SK-N-SH (cell line): ENCODE results near the gene INPP5J. TPM values are rescaled to one million over a fixed set of nuclear protein-coding genes. Genes with fewer than 3 reads are reported as not detected.

Source experiments
- CTCF ChIA-PET: fragments of 300-600, 350-600 bp; formaldehyde crosslinking; extraction: SDS; loops from one replicate; lab custom pipeline; 2021; lab: Yijun Ruan, JAX
- POLR2A ChIA-PET: fragments of 350-600 bp; sonication (Branson Sonifier 250); formaldehyde crosslinking; extraction: SDS; loops from one replicate; lab custom pipeline; 2020; ENCODE audit warnings: antibody characterized with exemption, inconsistent platforms; lab: Yijun Ruan, JAX
- DNase-seq: peaks from one replicate; pipeline ENCODE4 v3.0.0; 2012
- H2AFZ ChIP-seq: fragments of 200-600 bp; sonication (generic); 2 replicates; pipeline ENCODE4 v1.8.1; 2016; ENCODE audit warnings: antibody characterized with exemption, mild to moderate bottlenecking, low read depth
- H3F3A ChIP-seq: fragments of 200-600 bp; sonication (generic); replicated peaks from 2 replicates; pipeline ENCODE3; 2016; ENCODE audit warnings: antibody characterized with exemption, mild to moderate bottlenecking; ENCODE audit not compliant: insufficient read depth
- H3K27ac ChIP-seq, 2 experiments: fragments of 200-500 bp in 1 of 2; fragments of 200-600 bp in 1 of 2; sonication (Bioruptor generic) in 1 of 2; sonication (generic), shearing (Covaris generic) in 1 of 2; 2 replicates each; pipeline versions ENCODE4 v1.5.1 to v1.6.1; 2014 to 2016; ENCODE audit warnings: low read depth in 2 of 2, inconsistent platforms in 1 of 2, low read length in 1 of 2, mild to moderate bottlenecking in 1 of 2, mixed read lengths in 1 of 2
- H3K27me3 ChIP-seq: fragments of 200-600 bp; sonication (generic), shearing (Covaris generic); 2 replicates; pipeline ENCODE4 v1.6.1; 2016; ENCODE audit warnings: mixed run types; ENCODE audit not compliant: insufficient read depth
- H3K36me3 ChIP-seq, 2 experiments: fragments of 200-500 bp in 1 of 2; fragments of 200-600 bp in 1 of 2; sonication (Bioruptor generic) in 1 of 2; sonication (generic) in 1 of 2; replicated peaks in 1 of 2; 2 replicates each; pipeline versions ENCODE3 to v1.5.1; 2014 to 2016; ENCODE audit warnings: low read length in 1 of 2, mild to moderate bottlenecking in 1 of 2; ENCODE audit not compliant: insufficient read depth in 2 of 2, control insufficient read depth in 1 of 2
- H3K4me1 ChIP-seq, 2 experiments: fragments of 200-500 bp in 1 of 2; fragments of 200-600 bp in 1 of 2; sonication (Bioruptor generic) in 1 of 2; sonication (generic), shearing (Covaris generic) in 1 of 2; 2 replicates each; pipeline versions ENCODE4 v1.5.1 to v1.6.1; 2014 to 2016; ENCODE audit warnings: low read depth in 1 of 2, low read length in 1 of 2, mixed run types in 1 of 2; ENCODE audit not compliant: insufficient read depth in 2 of 2, control insufficient read depth in 1 of 2
- H3K4me2 ChIP-seq: fragments of 200-600 bp; sonication (generic), shearing (Covaris generic); 2 replicates; pipeline ENCODE4 v1.6.1; 2017; ENCODE audit warnings: mixed run types
- H3K4me3 ChIP-seq, 2 experiments: fragments of 200-500 bp in 1 of 2; fragments of 200-600 bp in 1 of 2; sonication (Bioruptor generic) in 1 of 2; sonication (generic), shearing (Covaris generic) in 1 of 2; 2 replicates each; pipeline versions ENCODE4 v1.5.1 to v1.8.1; 2014 to 2016; ENCODE audit warnings: low read depth in 2 of 2, inconsistent platforms in 1 of 2, low read length in 1 of 2, mild to moderate bottlenecking in 1 of 2, mixed read lengths in 1 of 2, moderate library complexity in 1 of 2
- H3K79me2 ChIP-seq: fragments of 200-600 bp; sonication (generic); 2 replicates; pipeline ENCODE4 v1.8.1; 2017; ENCODE audit warnings: mild to moderate bottlenecking; ENCODE audit not compliant: insufficient read depth
- H3K9ac ChIP-seq: fragments of 200-600 bp; sonication (generic); 2 replicates; pipeline ENCODE4 v1.6.1; 2017; ENCODE audit warnings: mixed run types
- H3K9me2 ChIP-seq: fragments of 200-600 bp; sonication (generic); 2 replicates; pipeline ENCODE4 v1.6.1; 2017; ENCODE audit warnings: mixed run types
- H3K9me3 ChIP-seq: fragments of 200-600 bp; sonication (generic); 2 replicates; pipeline ENCODE4 v1.6.1; 2017; ENCODE audit warnings: mixed run types, mild to moderate bottlenecking, moderate library complexity
- H4K20me1 ChIP-seq: fragments of 200-600 bp; sonication (generic); 2 replicates; pipeline ENCODE4 v1.6.1; 2017; ENCODE audit warnings: mild to moderate bottlenecking, mixed run types; ENCODE audit not compliant: insufficient read depth
- CHD2 ChIP-seq: fragments of 150-350 bp; IDR thresholded peaks from 2 replicates; pipeline ENCODE4 v1.6.1; 2018; ENCODE audit warnings: low read length; ENCODE audit not compliant: partially characterized antibody
- ELF1 ChIP-seq: IDR thresholded peaks from 2 replicates; pipeline ENCODE4 v1.4.0; 2012
- EP300 ChIP-seq, 2 experiments: IDR thresholded peaks; 2 replicates each; pipeline versions ENCODE4 v1.4.0 to v1.6.1; 2012; ENCODE audit warnings: borderline replicate concordance in 1 of 2, low read depth in 1 of 2, low read length in 1 of 2
- EZH2phosphoT487 ChIP-seq: fragments of 200-600 bp; sonication (generic); IDR thresholded peaks from 2 replicates; pipeline ENCODE4 v1.6.1; 2017; ENCODE audit warnings: low read depth, mixed run types, mild to moderate bottlenecking, antibody characterized with exemption, moderate library complexity, borderline replicate concordance
- FOSL2 ChIP-seq: IDR thresholded peaks from 2 replicates; pipeline ENCODE4 v1.4.0; 2012; ENCODE audit warnings: low read depth, mild to moderate bottlenecking, moderate library complexity, borderline replicate concordance
- FOXM1 ChIP-seq: IDR thresholded peaks from 2 replicates; pipeline ENCODE4 v1.4.0; 2012; ENCODE audit warnings: low read depth, mild to moderate bottlenecking
- JUND ChIP-seq: IDR thresholded peaks from 2 replicates; pipeline ENCODE4 v1.4.0; 2012
- MAX ChIP-seq: IDR thresholded peaks from 2 replicates; pipeline ENCODE4 v1.4.0; 2012; ENCODE audit warnings: low read depth
- POLR2AphosphoS5 ChIP-seq: IDR thresholded peaks from 2 replicates; pipeline ENCODE4 v1.6.1; 2012; ENCODE audit warnings: low read depth, low read length
- RFX5 ChIP-seq: IDR thresholded peaks from 2 replicates; pipeline ENCODE4 v1.6.1; 2012; ENCODE audit warnings: mild to moderate bottlenecking, improper control_type of control experiment, low read length
- TCF12 ChIP-seq: IDR thresholded peaks from 2 replicates; pipeline ENCODE4 v1.4.0; 2012
- USF1 ChIP-seq: IDR thresholded peaks from 2 replicates; pipeline ENCODE4 v1.4.0; 2012; ENCODE audit warnings: low read depth, borderline replicate concordance
- USF2 ChIP-seq: fragments of 150-350 bp; IDR thresholded peaks from 2 replicates; pipeline ENCODE4 v1.6.1; 2017; ENCODE audit warnings: antibody characterized with exemption, low read length, low read depth, borderline replicate concordance
- YY1 ChIP-seq: IDR thresholded peaks from 2 replicates; pipeline ENCODE4 v1.4.0; 2012; ENCODE audit warnings: low read depth, mild to moderate bottlenecking
- ZBTB33 ChIP-seq: IDR thresholded peaks from 2 replicates; pipeline ENCODE4 v1.4.0; 2012; ENCODE audit warnings: low read depth, borderline replicate concordance
- WGBS: methylation state at CpG from one replicate; pipeline ENCODE4 v1.1.6; 2017; ENCODE audit warnings: low lambda C conversion rate; 5-methylcytosine and 5-hydroxymethylcytosine counted together
- polyA plus RNA-seq, 3 experiments: library from polyadenylated mRNA; depleted of rRNA; stranded (reverse); fragments of >200 nt; gene quantifications; 2 replicates each; pipeline ENCODE4 v1.2.3, GENCODE V29; 2012

INPP5J gene
- polyA plus RNA-seq, 1 of the 3 experiments (the other 2 are of a cell fraction) = 3.2 TPM

GRCh38 chr22:31135706-31136105 is 12.9 kb downstream of the INPP5J start (continued):
- TF ChIP-seq EZH2phosphoT487 = no peak
- TF ChIP-seq FOXM1 = no peak
- TF ChIP-seq TCF12 = no peak
- no peak for TF ChIP-seq USF2
- TF ChIP-seq, all 33 proteins: peak for 0

- no peaks in the 10 kb centered on the region for H4K20me1 ChIP-seq
- no peaks in the 10 kb centered on the region for H3F3A ChIP-seq
- no peaks in the 10 kb centered on the region for H3K79me2 ChIP-seq
- POLR2A ChIA-PET = interaction anchor here (0.6 to 1.7 kb wide), 3 partner anchors 8 to 51 kb away, joined by 3 to 5 read pairs (median 3); no protein-coding TSS in a partner anchor
- no peak overlapping the region for H3K4me2 ChIP-seq
- no peak overlapping the region for H3K4me3 ChIP-seq
- H2AFZ ChIP-seq = no peak overlapping the region
- 80% methylated on average over 9 of the region's 9 CpGs for WGBS
- H3K27me3 ChIP-seq = peaks cover 4% of the 10 kb centered on the region; the same call in 1 of the 2 replicates
- H3K4me1 ChIP-seq = peaks cover 0 to 6% of the 10 kb centered on the region in 2 experiments; a peak in 2 of 4 replicates
- H3K9me2 ChIP-seq = no peaks in the 10 kb centered on the region
- TF ChIP-seq CHD2 (no peak), ZBTB33 (no peak), USF2 (no peak), YY1 (no peak), POLR2AphosphoS5 (no peak), ELF1 (no peak), JUND (no peak), MAX (no peak), USF1 (no peak), FOSL2 (no peak), EP300 (IDR thresholded peaks at IDR 0.05; ENCODE audit: borderline replicate concordance in 1 of 2, low read depth in 1 of 2, low read length in 1 of 2) (no peak), RFX5 (no peak)
- CTCF ChIA-PET = interaction anchor here (1.1 to 3.3 kb wide), 5 partner anchors 9 to 50 kb away, joined by 3 to 14 read pairs (median 10); partner anchors contain the start of gene SELENOM
- no peaks in the 10 kb centered on the region for H3K36me3 ChIP-seq
- H3K9me3 ChIP-seq = no peaks in the 10 kb centered on the region
- no peak for DNase-seq
- no peak overlapping the region for H3K27ac ChIP-seq
- H3K9ac ChIP-seq = no peak overlapping the region
These were observed 13.4 kb downstream of the INPP5J start for GRCh38 chr22:31136155-31136554.
